Measurements from ENCODE around the gene PLCE1.

PLCE1 gene

DNA sequence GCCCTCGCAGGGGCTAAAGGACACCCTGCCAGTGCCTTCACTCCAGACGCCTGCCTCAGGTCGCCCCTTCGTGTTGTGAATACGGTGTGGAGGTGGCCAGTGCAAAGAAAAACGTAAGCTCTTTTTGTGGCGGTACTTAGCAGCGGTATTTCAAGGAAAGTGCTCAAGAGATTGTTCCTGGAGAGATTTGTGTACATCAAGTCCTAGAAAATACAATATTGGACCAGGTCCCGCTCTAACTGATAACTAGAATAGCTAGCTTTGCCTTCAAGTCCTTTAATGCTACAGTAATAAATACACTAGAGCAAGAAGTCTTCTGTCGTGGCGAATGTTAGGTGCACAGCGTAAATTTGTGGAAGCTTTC is 689 bp downstream of the PLCE1 start:
- DNase-seq (ENCODE audit: low read depth in 2 of 2) = no peak

- no peak for DNase-seq (ENCODE audit: low read depth in 2 of 2)
Observed at GRCh38 chr10:93995182-93995581, 1.5 kb downstream of the PLCE1 start.

DNA sequence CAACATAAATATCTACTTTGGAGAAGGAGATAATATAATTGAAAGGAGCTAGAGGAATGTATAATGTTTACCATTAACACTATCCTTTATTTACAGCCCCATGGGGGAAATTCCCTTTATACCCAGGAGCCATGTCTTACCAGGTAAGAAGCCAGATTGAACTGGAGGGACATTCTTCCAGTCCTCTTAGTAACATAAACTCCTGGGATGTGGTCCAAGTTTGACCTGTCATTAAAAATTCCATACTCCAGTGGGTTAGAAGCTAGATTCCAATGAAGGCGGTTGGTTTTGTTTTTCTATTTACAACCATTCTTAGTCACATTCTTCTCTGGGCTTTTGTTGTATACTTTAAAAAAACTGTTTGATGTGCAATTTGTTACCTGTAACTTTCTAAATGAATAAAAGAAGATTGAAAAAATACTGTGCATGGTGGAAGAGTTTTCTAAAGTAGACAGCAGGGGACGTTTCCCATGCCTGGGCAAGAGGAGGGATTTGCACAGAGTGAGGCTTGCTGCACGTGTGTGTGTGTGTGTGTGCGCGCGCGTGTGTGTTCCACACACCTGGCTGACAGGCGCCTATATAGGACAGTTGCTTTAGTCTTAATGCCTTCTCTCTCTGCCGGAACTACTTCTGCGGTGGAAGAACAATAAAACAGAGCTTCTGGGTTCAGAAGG is 2.0 kb downstream of the PLCE1 start:
- DNase-seq (ENCODE audit: low read depth in 2 of 2) = no peak

- no peak for DNase-seq (ENCODE audit: low read depth in 2 of 2)
Observed at GRCh38 chr10:93996551-93996950, 2.8 kb downstream of the PLCE1 start.

GRCh38 chr10:93997546-93997945 is 3.8 kb downstream of the PLCE1 start:
- no peak for DNase-seq (ENCODE audit: low read depth in 2 of 2)

- DNase-seq (ENCODE audit: low read depth in 2 of 2) = no peak
Observed at GRCh38 chr10:93999401-93999851, 5.7 kb downstream of the PLCE1 start.

DNA sequence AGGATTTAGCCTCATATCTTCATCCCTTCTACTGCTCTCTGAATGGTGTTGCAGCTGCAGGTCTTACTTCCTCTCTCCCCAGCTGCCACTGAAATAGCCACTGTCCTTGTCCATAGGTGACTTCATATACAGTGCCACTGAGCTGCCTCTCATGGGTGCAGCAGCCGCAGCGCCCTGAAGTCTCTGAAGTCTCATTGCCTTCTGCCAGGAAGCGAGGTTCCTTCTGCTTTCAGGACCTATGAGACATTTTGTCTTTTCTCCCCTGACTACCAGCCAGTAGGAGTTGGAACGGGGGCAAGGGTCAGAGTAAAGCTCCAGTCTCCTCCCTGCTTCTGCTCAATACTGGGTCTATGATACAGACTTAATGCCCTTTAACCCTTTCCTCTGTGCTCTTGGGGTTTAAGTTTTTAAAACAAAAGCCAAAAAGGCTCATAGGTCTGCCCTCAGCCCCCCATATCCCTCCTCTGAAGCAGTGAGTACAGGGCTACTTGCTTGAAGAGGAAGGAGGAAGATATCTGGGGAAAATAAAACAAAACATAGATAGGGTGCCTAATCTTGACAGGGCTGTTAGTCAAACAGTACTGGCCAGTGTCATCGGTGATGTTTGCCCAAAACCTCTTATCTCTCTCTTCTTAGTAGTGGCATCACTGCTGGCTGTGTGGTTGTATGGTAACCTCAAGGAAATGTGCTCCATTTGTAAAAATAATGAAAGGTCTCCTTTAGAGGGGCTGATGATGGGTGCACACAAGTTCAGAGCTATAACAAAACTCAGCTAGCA is 7.1 kb downstream of the PLCE1 start:
- DNase-seq (ENCODE audit: low read depth in 2 of 2) = no peak

GRCh38 chr10:94001416-94001810 is 7.7 kb downstream of the PLCE1 start:
- no peak for DNase-seq (ENCODE audit: low read depth in 2 of 2)

DNA sequence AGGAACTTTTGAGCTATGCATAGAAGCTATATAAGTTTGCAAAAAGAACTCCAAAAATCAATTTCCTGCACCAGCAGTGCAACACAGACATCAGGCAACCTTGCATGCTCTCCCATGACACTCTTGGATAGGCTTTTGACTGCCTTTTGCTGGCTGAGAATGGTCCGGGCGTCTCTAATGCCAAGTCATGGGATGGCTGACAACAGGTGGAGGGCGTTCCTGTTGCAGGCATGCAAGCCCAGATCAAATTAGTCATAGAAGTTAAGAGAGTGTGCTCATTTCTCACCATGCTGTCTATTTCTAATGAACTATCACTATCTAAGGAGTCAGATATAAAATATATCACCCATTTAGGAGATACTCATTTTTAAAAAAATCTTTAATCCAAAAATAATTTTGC is 8.4 kb downstream of the PLCE1 start:
- DNase-seq (ENCODE audit: low read depth in 2 of 2) = no peak

- DNase-seq (ENCODE audit: low read depth in 2 of 2) = no peak
Observed at GRCh38 chr10:94003488-94003887, 9.8 kb downstream of the PLCE1 start.

DNA sequence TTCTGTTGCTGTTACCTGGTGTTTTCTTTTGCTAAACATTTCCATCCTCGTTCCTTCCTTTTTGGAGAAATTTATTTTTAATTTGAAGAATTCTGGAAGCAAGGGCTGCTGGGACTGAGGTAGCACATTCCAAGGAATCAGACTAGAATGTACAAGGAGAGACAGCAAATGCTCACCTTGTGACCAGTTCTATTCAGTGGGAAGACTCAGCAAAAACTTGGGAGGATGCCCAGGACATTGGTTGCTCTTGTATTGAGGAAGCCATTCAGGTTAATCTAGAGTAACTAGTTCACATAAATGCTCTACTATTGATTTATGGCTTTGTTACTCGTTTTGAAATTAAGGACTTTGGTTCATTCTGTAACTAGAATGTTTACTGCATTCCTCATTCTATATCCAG is 11.3 kb downstream of the PLCE1 start:
- no peak for DNase-seq (ENCODE audit: low read depth in 2 of 2)

- DNase-seq (ENCODE audit: low read depth in 2 of 2) = no peak
Observed at GRCh38 chr10:94006591-94007550, 13.1 kb downstream of the PLCE1 start.

GRCh38 chr10:94008526-94008925 is 14.8 kb downstream of the PLCE1 start:
- no peak for DNase-seq (ENCODE audit: low read depth in 2 of 2)

GRCh38 chr10:94010116-94010515 is 16.4 kb downstream of the PLCE1 start:
- no peak for DNase-seq (ENCODE audit: low read depth in 2 of 2)

DNA sequence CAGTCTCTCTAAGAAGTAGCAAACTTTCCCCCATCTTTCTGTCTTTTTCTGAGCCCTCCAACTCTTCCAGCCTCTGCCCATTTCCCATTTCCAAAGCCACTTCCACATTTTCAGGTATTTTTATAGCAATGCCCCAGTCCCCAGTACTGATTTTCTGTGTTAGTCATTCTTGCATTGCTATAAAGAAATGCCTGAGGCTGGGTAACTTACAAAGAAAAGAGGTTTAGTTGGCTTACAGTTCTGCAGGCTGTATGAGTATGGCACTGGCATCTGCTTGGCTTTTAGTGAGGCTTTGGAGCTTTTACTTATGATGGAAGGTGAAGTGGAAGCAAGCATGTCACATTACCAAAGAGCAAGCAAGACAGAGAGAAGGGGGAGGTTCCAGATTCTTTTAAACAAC is 17.2 kb downstream of the PLCE1 start:
- no peak for DNase-seq (ENCODE audit: low read depth in 2 of 2)

DNA sequence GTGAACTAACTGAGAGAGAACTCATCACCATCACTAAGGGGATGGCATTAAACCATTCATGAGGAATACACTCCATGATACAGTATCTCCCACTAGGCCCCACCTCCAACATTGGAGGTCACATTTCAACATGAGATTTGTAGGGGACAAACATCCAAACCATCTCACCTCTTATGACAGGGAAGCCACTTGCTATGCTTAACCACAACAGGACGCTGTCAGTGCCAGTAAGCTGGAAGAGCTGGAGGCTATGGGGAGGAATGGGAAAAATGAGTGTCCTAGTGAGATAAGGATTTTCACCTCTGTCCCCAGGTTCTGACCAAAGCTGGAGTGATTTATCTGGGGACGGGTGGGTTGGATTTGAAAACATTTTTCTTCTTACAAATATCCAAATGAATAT is 17.6 kb downstream of the PLCE1 start:
- no peak for DNase-seq (ENCODE audit: low read depth in 2 of 2)

DNA sequence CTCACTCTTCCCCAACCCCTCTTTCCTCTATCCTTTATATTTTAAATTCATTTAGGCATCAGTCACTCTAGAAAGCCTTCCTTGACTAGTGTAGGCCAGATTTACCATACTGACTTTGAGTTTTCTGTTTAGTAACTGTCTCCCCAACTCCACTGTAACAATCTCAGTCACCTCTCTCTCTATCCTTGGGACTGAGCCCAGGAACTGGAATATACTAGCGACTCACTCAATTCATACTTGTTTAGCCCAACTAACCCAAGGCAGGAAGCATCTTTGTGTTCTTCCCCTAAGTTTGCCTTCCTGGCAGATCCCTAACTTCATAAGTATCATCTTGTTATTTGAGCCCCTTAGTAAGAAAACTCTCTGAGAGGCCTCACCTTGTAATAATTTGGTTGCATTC is 19.1 kb downstream of the PLCE1 start:
- DNase-seq (ENCODE audit: low read depth in 2 of 2) = no peak

DNA sequence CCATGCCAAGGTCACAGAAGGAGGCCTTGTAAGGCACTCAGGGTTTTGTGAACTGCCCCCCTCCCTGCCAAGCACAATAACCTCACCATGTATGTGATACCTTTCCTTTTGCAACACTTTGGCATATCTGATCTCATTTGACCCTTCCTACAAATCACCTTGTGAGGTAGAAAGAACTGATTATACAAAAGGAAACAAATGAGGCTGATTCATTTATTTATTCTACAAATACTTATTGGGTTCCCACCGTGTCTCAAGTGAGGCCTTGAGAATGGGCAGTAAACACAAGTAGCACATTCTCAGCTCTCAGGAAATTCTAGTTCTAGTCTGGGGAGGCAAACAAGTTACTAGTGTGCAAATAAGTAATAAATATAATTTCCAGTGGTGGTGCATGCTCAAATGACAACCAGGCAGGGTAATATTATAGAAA is 19.6 kb downstream of the PLCE1 start:
- DNase-seq (ENCODE audit: low read depth in 2 of 2) = no peak

DNA sequence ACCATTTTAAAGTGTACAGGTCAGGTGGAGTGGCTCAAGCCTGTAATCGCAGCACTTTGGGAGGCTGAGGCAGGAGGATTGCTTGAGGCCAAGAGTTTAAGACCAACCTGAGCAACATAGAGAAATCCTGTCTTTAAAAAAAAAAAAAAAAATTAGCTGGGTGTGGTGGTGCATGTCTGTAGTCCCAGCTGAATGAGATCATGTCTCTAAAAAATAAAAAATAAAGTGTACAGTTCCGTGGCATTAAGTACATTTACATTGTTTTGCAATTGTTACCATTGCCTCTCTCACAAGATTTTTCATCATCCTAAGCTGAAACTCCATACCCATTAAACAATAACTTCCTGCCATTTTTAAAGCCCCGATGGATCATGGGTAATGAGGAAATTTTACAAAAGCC is 20.6 kb downstream of the PLCE1 start:
- DNase-seq (ENCODE audit: low read depth in 2 of 2) = no peak

- no peak for DNase-seq (ENCODE audit: low read depth in 2 of 2)
Observed at GRCh38 chr10:94016727-94017714, 23.3 kb downstream of the PLCE1 start.

DNA sequence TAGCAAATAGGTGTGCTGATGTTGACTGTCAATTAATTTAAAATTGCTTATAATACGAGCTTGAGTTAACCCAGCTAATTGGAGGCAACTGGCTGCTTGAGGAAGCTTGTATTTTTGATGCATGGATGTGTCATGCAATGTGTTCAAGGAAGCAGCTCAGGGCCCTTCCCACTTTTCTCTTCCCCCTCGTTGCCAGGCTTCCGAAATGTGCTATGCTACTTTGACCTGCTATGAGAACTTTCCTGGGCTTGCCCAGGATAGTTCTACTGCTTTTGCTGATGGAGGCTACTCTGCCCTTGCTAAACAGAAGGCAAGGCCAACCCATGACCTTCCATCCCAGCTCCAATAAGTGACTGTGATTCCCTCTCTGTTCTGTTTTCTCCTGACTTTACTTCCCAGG is 24.4 kb downstream of the PLCE1 start:
- DNase-seq (ENCODE audit: low read depth in 2 of 2) = no peak

All from stimulated activated CD4-positive, alpha-beta T cell treated with anti-CD3 and anti-CD28 coated beads, Interleukin-1b, Interleukin-23, amount 100 ng/mL, for 1 hour (primary cell).